ENCODE results near the gene CES2.

The CES2 gene

DNA sequence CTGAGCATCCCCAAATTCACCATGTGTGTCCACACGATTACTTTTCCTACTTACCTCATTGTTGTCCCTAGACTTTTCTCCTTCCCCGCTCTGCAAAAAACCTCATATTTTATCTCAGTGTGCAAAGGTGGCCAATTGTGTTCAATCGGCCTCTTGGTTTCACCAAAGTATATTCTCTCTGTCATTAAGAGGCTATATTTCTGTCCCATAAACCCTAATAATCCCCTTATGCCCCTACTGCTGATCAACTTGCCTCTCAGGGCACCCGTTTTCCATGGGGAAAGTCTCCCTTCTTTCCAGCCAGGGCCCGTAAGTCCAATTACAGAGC, 11.6 kb downstream of the CES2 start:
- Histone ChIP-seq H3K4me3 (ENCODE audit: low read depth, low read length, poor library complexity, severe bottlenecking) (no peak overlapping the region), H3K27me3 (ENCODE audit: insufficient read depth, low read length) (peaks cover 5% of the 10 kb centered on the region; the same call in 1 of the 2 replicates), H3K27ac (ENCODE audit: low read depth, low read length, poor library complexity, severe bottlenecking) (no peak overlapping the region), H3K79me2 (ENCODE audit: insufficient read depth, low read length) (no peaks in the 10 kb centered on the region), H3K4me1 (ENCODE audit: insufficient read depth, low read length, severe bottlenecking) (peaks cover 4% of the 10 kb centered on the region), H3K36me3 (ENCODE audit: insufficient read depth, low read length) (peaks cover 16% of the 10 kb centered on the region; the same call in 1 of the 2 replicates), H2AFZ (ENCODE audit: low read length) (no peak overlapping the region), H3F3A (ENCODE audit: insufficient read depth, low read length) (no peaks in the 10 kb centered on the region), H4K20me1 (ENCODE audit: insufficient read depth, low read length) (no peaks in the 10 kb centered on the region), H3K4me2 (ENCODE audit: low read length) (no peak overlapping the region), H3K9me2 (ENCODE audit: low read depth, low read length) (no peaks in the 10 kb centered on the region), H3K9me3 (ENCODE audit: low read length) (0 out of 2 replicates have a peak, but pooled peaks cover 3% of the 10 kb centered on the region), H3K9ac (ENCODE audit: low read length) (no peak overlapping the region)
- TF ChIP-seq EZH2 (IDR thresholded peaks at IDR 0.05; ENCODE audit: borderline replicate concordance, low read length) (no peak), CTCF (IDR thresholded peaks at IDR 0.05; ENCODE audit: low read length) (no peak)

DNA sequence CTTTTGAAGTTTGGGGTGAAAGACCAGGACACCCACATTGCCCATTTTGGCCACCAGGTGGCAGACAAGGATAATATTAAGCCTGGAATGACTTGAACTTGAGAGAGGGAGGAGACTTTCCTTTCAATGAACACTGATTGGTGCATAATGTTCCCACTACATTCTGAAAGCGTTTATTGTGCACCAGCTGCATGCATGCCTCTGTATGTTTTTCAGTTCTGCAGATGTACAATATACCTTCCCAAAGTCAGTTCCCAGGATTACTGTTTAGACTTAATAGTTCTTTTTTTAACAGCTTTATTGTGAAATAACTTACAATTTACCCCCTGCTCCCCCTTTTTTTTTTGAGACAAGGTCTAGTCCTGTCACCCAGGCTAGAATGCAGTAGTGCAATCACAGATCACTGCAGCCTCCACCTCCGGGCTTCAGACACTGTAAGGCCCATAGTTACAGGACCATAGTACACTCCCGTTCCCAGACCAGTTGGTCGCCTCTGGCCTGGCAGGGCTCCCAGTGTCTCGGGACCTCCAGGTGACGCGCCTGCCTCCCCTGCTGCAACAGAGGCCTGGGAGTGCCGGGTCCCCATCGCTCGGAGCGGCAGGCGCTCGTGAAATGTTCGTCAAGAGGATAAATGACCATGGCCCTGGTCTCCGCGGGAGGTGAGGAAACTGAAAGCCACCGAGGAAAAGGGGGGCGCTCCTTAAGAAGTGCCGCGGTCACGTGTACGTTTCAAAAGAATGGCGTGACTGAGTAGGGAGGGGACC, 12.2 kb downstream of the CES2 start:
- Histone ChIP-seq H3K36me3 (ENCODE audit: insufficient read depth, low read length) (peaks cover 11% of the 10 kb centered on the region; the same call in 1 of the 2 replicates), H2AFZ (ENCODE audit: low read length) (no peak overlapping the region), H3K9ac (ENCODE audit: low read length) (no peak overlapping the region), H3K27ac (ENCODE audit: low read depth, low read length, poor library complexity, severe bottlenecking) (no peak overlapping the region), H3K4me2 (ENCODE audit: low read length) (peak overlapping the region; percentile 13; the same call in 1 of the 2 replicates), H3K27me3 (ENCODE audit: insufficient read depth, low read length) (peaks cover 5% of the 10 kb centered on the region; the same call in 1 of the 2 replicates), H3K4me3 (ENCODE audit: low read depth, low read length, poor library complexity, severe bottlenecking) (peak overlapping the region; percentile 2), H3K9me2 (ENCODE audit: low read depth, low read length) (no peaks in the 10 kb centered on the region), H3K9me3 (ENCODE audit: low read length) (0 out of 2 replicates have a peak, but pooled peaks cover 3% of the 10 kb centered on the region), H3F3A (ENCODE audit: insufficient read depth, low read length) (no peaks in the 10 kb centered on the region), H3K4me1 (ENCODE audit: insufficient read depth, low read length, severe bottlenecking) (peaks cover 4% of the 10 kb centered on the region), H3K79me2 (ENCODE audit: insufficient read depth, low read length) (no peaks in the 10 kb centered on the region), H4K20me1 (ENCODE audit: insufficient read depth, low read length) (no peaks in the 10 kb centered on the region)
- TF ChIP-seq CTCF (IDR thresholded peaks at IDR 0.05; ENCODE audit: low read length) (peak; percentile 89), EZH2 (IDR thresholded peaks at IDR 0.05; ENCODE audit: borderline replicate concordance, low read length) (no peak; the same call in 1 of the 2 replicates)

DNA sequence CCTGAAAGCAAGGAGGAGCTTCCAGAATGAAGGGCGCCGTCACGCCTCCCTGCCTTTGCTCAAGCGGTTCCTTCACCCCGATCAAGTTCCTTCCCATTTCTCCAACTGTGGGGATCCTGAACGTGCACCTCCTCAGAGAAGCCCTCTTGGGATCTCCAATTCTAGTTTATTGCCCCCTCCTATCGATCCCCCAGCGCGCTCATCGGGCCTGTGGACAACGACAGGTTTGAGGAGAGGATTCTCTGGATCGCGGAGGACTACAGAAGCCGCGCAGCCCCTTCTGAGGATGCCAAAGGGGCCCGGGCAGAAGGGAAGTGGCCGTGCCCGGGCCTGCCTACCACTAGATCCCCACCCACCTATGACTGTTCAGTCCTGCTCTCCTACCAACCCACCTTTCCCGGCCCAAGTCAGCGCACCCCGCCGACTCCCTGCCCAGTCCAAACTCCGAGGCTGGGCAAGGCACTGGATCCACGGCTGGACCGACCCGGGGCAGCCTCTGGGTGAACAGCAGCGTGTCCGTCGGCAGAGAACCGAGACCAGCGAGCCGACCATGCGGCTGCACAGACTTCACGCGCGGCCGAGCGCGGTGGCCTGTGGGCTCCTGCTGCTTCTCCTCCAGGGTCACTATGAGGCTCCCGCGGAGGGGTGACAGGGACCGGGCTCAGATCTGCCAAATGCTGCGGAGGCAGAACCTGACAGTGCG, 13.0 kb downstream of the CES2 start:
- no peaks in the 10 kb centered on the region for H3K9me2 ChIP-seq (ENCODE audit: low read depth, low read length)
- H3F3A ChIP-seq (ENCODE audit: insufficient read depth, low read length) = no peaks in the 10 kb centered on the region
- H3K79me2 ChIP-seq (ENCODE audit: insufficient read depth, low read length) = no peaks in the 10 kb centered on the region
- 0 out of 2 replicates have a peak, but pooled peaks cover 3% of the 10 kb centered on the region for H3K9me3 ChIP-seq (ENCODE audit: low read length)
- peaks cover 5% of the 10 kb centered on the region; the same call in 1 of the 2 replicates for H3K27me3 ChIP-seq (ENCODE audit: insufficient read depth, low read length)
- no peak overlapping the region for H2AFZ ChIP-seq (ENCODE audit: low read length)
- peak overlapping the region; percentile 13; the same call in 1 of the 2 replicates for H3K4me2 ChIP-seq (ENCODE audit: low read length)
- H3K4me1 ChIP-seq (ENCODE audit: insufficient read depth, low read length, severe bottlenecking) = peaks cover 4% of the 10 kb centered on the region
- peaks cover 3% of the 10 kb centered on the region; the same call in 1 of the 2 replicates for H3K36me3 ChIP-seq (ENCODE audit: insufficient read depth, low read length)
- no peak overlapping the region for H3K9ac ChIP-seq (ENCODE audit: low read length)
- H4K20me1 ChIP-seq (ENCODE audit: insufficient read depth, low read length) = no peaks in the 10 kb centered on the region
- no peak overlapping the region for H3K4me3 ChIP-seq (ENCODE audit: low read depth, low read length, poor library complexity, severe bottlenecking)
- H3K27ac ChIP-seq (ENCODE audit: low read depth, low read length, poor library complexity, severe bottlenecking) = no peak overlapping the region
- no peak for TF ChIP-seq CTCF (IDR thresholded peaks at IDR 0.05; ENCODE audit: low read length)
- TF ChIP-seq EZH2 (IDR thresholded peaks at IDR 0.05; ENCODE audit: borderline replicate concordance, low read length) = no peak
